ENCODE data around the gene SLCO3A1.

DNA sequence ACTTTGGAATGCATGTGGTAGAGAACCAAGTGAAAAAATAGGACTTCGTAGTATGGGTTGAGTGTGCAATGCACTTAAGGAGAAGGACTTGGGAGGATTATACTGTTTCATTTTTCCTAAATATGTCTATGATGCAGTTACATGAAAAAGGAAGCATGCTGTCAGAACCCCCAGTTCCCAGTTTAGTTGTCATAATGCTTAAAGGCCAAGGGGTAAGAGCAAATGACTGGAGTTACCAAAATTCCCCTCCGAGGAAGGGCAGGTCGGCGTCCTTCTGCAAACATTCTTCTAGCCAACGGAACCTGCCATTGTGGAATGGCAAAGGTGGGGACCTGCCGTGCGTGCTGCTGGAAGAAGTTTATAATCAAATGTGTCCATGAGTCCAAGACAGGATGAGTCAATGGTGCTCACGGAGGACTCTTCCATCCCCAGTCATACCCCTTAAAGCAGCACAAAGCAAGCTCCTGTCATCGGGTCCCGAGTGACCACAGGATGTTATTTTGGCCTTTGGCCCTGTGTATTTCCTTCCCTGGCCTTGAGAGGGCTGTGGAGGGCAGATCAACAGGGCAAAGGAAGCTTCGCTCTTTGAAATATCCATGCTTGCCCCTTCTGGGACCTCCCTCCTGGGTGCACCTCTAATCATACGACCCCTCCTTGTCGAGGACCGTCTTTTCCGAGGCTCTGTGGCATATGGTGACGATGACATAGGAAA is 93.2 kb downstream of the SLCO3A1 start:
- TF ChIP-seq CTCF (IDR thresholded peaks at IDR 0.05) (no peak), POLR2A (IDR thresholded peaks at IDR 0.05) (no peak)
